ENCODE results near the gene LYSMD2.
"Not testable (repeated sequence)": the region's sequence is repeated elsewhere in the genome, so short reads cannot be mapped to it uniquely, and the experiment has no call there.

LYSMD2 gene, protein sequence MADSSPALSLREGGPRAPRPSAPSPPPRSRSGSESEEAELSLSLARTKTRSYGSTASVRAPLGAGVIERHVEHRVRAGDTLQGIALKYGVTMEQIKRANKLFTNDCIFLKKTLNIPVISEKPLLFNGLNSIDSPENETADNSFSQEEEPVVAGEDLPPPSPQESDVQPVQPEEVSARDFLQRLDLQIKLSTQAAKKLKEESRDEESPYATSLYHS

DNA sequence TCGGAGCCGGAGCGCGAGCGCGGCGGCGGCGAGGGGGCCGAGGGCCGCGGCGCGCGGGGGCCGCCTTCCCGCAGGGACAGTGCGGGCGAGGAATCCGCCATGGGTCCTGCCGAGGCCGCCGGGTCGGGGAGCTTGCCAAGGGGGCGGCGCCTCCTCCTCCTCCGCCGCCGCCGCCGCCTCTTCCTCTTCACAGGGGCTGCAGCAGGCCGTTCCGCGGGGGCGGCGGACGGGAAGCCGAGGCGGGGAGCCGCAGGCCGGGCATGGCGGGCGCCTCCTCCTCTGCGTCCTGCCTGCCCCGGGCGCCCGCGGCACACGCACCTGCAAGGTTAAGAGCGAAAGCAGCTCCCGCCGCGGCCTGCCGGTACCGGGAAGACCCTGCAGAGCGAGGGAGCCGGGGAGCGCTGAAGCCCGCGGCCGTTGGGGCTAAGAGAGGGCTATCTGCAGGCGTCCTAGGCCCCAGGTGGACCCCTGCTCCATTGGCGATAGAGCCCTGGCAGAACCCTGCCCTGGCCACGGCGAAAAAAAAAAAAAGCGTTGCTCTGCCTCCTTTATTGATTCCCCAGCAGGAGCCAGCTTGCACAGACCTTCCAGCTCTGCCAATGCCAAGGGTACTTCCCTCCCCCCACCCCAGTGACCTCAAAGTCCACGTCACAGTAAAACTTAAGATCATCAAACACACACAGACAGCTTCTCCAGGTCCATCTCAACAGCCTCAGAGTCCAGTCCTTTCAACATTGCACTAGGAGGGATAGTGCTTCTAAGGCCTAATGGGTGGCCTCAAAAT is at the start of gene LYSMD2:
Gene LYSMD2 (minus strand): TSS at position 134 of the 784 bp plus-strand sequence. CDS start 33 bp downstream, at position 101.
- DNase-seq (ENCODE audit: low read depth) = peak; percentile 49

- not testable (repeated sequence) for DNase-seq (ENCODE audit: low read depth)
Observed at GRCh38 chr15:51787130-51787529, 49.7 kb upstream of the LYSMD2 start.

GRCh38 chr15:51783967-51784366 is 46.5 kb upstream of the LYSMD2 start:
- no peak for DNase-seq (ENCODE audit: low read depth)

DNA sequence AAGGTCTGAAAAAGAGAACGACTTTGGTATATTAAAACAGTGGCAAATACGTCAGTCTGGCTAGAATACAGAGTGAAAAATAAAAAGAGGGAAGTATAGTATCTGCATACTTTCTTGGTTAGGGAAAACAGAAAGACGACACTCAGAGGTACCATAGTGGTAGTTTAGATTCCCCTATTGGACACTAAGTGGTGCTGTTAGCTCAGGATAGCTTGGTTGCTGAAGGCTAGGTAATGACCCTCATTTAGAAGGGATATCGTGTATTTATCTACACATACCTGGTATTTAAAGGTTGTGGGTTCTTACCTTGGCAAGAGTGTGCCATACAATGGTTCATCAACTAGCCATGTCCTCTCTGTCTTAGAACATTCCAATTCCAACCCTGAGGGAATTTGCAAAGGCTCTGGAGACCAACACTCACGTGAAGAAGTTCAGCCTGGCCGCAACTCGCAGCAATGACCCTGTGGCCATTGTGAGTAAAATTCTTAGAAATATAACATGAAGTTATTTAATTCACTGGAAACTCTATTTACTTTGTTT is 45.0 kb upstream of the LYSMD2 start:
- no peak for DNase-seq (ENCODE audit: low read depth)

GRCh38 chr15:51781506-51781905 is 44.1 kb upstream of the LYSMD2 start:
- DNase-seq (ENCODE audit: low read depth) = no peak

DNA sequence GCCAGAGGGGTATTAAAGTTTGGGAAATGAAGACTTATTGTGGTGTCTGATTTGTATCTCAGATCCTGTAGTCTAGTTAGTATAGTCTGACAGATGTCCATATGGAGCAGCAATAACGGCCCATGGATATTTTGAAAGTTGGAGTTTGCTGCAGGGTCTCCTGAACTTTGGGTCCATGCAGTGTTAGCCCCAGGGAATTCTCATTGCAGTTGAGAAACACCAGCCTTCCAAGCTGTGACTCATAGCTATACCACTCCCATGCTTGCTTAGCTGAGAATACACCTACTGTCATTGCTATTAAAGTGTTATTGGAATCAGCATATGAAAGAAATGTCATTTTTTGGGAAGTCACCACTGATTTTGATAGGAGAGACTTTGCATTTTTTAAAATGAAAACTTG is 43.2 kb upstream of the LYSMD2 start:
- no peak for DNase-seq (ENCODE audit: low read depth)

DNA sequence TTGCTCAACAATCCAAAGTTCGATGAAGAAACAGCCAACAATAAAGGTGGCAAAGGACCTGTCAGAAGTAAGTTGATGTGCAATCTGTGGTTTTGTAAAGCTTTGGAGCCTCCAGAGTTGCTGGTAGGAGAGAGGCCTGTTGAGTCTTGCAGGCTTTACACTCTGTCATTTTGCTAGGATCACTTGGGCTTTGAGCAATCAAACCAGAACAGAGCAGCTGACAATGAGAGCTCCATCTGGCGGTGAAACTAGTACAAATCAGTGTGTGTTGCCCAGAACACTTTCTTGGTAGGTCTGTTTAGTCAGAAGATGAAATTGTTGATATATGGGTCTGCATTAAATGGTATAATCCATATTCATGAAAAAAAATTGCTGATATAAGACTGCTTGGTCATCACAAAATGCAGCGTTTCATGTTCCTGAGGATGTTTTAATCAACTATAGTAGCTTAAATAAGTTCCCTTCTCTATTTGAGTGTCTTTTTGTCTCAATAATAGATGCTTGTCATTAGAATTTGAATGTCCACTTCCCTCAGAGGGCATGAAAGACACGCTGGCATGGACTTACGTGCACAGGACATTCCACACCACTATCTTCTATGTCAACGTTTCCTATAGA is 39.6 kb upstream of the LYSMD2 start:
- peak; percentile 38 for DNase-seq (ENCODE audit: low read depth)

DNA sequence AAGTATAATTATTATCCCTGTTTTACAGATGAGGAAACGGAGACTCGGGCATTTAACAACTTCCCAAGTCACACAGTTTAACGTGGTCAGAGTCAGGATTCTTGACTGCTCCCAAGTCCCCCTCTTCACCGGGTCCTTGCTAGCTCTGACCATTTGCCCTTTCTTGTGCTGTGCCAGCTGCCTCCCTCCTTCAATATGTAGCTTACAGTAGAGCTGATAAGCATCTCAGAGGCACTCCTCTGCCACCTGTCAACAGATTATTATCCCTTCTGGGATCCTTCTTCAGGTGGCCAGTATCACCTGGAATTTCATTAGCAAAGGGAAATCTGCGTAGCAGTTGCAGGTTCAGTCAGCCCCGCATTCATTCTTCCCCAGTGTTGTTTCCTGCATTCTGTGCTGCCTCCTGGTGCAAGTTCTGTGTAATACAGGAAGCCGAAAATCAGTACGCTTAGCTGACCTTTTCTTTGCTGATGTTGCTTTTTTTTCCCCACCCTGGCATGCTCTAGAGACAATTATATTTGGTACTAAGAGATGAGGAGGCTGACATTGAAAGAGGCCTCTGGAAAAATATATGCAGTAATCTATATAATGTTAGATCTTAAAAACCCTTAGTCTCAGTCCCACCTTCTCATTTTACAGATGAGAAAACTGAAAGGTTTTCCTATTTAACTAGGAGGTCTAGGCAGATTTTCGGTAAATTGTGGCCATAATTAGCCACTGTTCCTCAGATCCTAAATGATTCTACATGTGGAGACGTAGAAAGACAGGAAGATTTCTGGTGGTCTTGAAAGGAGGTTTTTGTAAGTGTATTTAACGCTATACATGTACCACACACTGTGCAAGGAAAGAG is 38.7 kb upstream of the LYSMD2 start:
- DNase-seq (ENCODE audit: low read depth) = no peak

GRCh38 chr15:51774916-51775315 is 37.5 kb upstream of the LYSMD2 start:
- DNase-seq (ENCODE audit: low read depth) = no peak

- no peak for DNase-seq (ENCODE audit: low read depth)
Observed at GRCh38 chr15:51771773-51772172, 34.3 kb upstream of the LYSMD2 start.

- no peak for DNase-seq (ENCODE audit: low read depth)
Observed at GRCh38 chr15:51770902-51771301, 33.4 kb upstream of the LYSMD2 start.

- DNase-seq (ENCODE audit: low read depth) = no peak
Observed at GRCh38 chr15:51768018-51768417, 30.6 kb upstream of the LYSMD2 start.

DNA sequence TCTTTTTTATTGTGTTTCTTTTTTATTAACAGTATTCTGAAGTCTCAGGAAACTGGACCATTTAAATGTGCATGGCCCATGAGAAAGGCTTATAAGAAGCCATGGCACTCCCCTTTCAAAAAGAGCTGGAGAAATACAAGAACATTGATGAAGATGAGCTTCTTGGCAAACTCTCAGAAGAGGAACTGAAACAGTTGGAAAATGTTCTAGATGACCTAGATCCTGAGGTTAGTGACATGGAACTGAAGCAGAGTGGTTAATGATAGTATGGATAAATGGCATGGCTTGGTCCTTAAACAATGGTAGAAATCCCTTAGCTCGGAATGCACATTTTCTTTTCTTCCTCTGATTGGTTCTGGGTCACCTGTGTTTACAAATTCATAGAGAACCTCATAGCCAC is 28.9 kb upstream of the LYSMD2 start:
- no peak for DNase-seq (ENCODE audit: low read depth)

GRCh38 chr15:51765751-51766150 is 28.3 kb upstream of the LYSMD2 start:
- DNase-seq (ENCODE audit: low read depth) = no peak

DNA sequence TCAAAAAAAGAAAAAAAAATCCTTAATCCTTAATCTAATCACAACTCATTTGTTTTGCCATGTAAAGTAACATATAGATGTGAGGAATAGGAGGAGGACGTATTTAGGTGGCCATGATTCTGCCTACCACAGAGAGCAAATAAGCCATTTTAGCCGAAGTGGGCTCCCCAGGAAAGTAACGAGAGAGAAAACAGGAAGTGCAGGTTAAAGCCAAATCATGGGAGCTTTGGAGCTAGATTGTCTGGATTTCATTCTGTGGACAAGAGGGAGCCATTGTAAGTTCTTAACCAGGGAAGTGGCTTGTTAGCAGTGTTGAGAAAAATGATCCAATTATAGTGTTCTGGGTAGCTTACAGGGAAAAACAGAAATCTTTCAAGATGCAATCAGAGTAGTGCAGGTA is 23.4 kb upstream of the LYSMD2 start:
- DNase-seq (ENCODE audit: low read depth) = no peak

DNA sequence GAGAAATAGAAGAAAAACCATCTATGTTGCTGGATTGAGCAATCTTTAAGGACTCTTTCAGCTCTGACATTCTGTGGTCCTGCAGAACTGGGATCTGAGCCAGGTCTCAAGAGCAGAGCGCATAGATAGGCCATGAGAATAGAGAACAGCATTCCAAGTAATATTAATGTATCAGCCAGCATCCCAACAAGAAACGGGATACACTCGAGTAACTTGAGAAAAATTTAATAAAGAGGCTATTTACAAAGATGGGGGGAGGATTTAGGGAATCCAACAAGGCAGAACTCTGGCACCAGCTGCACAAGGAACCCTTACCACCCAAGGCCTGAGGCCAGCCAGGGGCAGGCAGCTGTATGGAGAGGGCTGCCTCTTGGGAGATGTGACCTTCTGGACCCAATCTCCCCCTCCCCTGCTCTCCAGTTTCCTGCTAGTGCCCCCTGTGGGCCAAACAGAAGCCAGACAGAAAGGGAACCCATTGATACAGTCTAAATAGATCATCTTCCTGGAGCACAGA is 22.2 kb upstream of the LYSMD2 start:
- DNase-seq (ENCODE audit: low read depth) = no peak

DNA sequence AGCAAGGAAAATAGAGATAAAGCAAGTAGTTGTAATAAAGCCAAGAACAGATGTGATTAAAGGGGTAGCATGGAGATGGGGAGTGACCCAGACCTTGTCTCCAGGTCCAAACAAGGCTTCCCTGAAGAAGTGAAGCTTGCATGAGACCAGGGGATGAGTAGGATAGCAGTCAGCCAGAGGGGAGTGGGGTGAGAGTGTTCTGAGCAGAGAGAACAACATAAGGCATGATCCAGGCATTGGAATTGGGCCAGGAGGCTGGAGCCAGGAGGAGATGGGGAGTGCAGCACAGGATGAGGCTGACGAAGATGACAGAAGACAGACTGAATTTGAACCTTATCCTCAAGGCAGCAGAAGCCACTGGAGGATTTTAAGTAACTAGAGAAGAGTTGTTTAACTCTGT is 21.2 kb upstream of the LYSMD2 start:
- DNase-seq (ENCODE audit: low read depth) = no peak

DNA sequence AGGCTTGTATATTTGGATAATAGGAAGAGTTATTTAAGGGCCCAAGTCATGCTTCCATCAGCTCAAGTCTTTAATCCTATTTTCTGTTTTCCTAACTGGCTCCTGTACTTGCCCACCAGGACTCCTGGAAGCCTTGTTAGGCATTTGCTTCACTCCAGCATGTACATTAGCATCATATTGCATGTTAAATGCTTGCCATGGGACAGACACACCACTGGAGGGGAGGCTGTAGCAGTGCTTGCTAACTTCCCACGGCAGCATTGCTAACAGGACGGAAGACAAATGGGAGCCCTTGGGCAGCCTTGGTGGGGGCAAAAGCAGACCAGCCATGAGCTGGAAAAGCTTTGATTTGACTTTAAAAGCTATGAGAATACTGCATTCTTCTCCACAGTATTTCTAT is 20.0 kb upstream of the LYSMD2 start:
- DNase-seq (ENCODE audit: low read depth) = no peak

- no peak for DNase-seq (ENCODE audit: low read depth)
Observed at GRCh38 chr15:51756482-51756881, 19.0 kb upstream of the LYSMD2 start.

DNA sequence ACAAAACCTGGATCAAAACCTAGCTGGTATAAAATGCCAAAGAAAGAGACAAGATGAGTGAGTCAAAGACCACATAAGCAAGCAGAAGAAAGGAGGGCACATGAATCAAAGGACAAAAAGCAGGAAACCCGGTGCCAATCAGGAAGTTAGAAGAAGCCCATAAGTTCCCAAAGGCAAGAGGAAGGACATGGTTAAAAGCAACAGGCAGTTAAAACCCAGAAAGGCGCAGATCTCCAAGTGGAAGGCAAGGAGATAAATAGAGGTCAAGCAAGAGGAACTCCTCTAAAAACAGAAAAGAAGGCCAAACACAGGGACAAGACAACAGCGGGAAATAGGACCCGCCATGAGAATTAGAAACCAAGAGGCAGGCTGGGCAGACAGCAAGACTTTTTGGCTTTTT is 18.3 kb upstream of the LYSMD2 start:
- DNase-seq (ENCODE audit: low read depth) = no peak

DNA sequence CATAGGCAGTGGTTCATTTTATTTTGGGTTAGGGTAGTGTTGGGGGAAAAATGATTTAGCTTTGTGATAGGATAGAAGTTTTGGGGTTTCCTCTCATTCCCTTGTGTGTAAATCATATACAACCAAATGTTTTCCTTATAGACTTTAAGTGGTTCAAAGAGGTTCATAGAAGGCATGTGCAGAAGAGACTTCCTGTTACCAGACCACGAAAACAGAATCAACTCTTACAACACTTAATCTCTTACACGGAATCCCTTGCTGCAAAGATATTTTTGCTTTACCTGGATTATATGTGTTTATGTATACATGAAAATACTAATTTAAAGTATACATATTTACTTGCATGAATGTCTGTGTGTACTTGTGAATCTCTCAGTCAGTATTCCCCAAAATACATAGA is 16.8 kb upstream of the LYSMD2 start:
- no peak for DNase-seq (ENCODE audit: low read depth)

- DNase-seq (ENCODE audit: low read depth) = no peak
Observed at GRCh38 chr15:51752888-51753287, 15.4 kb upstream of the LYSMD2 start.

Data from activated gamma-delta T cell treated with anti-CD3 and anti-CD28 coated beads, Interleukin-2, amount 50 U/mL, for 16 hours (primary cell).